Endothelial cell of umbilical vein (primary cell): ENCODE measurements around the gene LRRIQ4.

Experiments
- CTCF ChIP-seq, 2 donors: IDR thresholded peaks; 1 replicate in 1 of 2; 2 replicates in 1 of 2; pipeline ENCODE4 v1.5.1; 2011; ENCODE audit warnings: low read length in 2 of 2, mild to moderate bottlenecking in 2 of 2, moderate library complexity in 2 of 2, control low read depth in 1 of 2, inconsistent platforms in 1 of 2, low read depth in 1 of 2; ENCODE audit not compliant: insufficient read depth in 1 of 2; ENCODE audit errors: extremely low read depth in 1 of 2
- EZH2 ChIP-seq: IDR thresholded peaks from 2 replicates; pipeline ENCODE4 v1.6.1; 2012; ENCODE audit warnings: borderline replicate concordance, low read depth, mild to moderate bottlenecking, moderate library complexity, low read length, inconsistent platforms; ENCODE audit not compliant: severe bottlenecking
- POLR2A ChIP-seq: IDR thresholded peaks from 2 replicates; pipeline ENCODE4 v1.6.1; 2012; ENCODE audit warnings: low read depth, mild to moderate bottlenecking, control low read depth, low read length
- POLR2AphosphoS5 ChIP-seq: IDR thresholded peaks from 2 replicates; pipeline ENCODE4 v1.6.1; 2012; ENCODE audit warnings: low read depth, mild to moderate bottlenecking, control low read depth, low read length, moderate library complexity; ENCODE audit not compliant: insufficient read depth
- TF ChIP-seq, protein P1 (sequence below): IDR thresholded peaks from 2 replicates; pipeline ENCODE4 v1.6.1; 2011; ENCODE audit not compliant: insufficient read depth, insufficient read length

GRCh38 chr3:169781209-169781855 lies 31.3 kb upstream of the LRRIQ4 start:
- TF ChIP-seq CTCF (IDR thresholded peaks at IDR 0.05; ENCODE audit: extremely low read depth in 1 of 2, insufficient read depth in 1 of 2, low read depth in 1 of 2, low read length in 2 of 2) (no peak), EZH2 (no peak), POLR2AphosphoS5 (no peak), POLR2A (no peak)
- TF ChIP-seq, protein P1, sequence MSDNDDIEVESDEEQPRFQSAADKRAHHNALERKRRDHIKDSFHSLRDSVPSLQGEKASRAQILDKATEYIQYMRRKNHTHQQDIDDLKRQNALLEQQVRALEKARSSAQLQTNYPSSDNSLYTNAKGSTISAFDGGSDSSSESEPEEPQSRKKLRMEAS: no peak
